Myocyte (in vitro differentiated cells): ENCODE measurements around the gene PRAMEF33. TPM values are rescaled to one million over a fixed set of nuclear protein-coding genes. Genes with fewer than 3 reads are reported as not detected.
A peak's percentile ranks its signal among the peaks of the same experiment; 100 is the strongest.
"Not testable (repeated sequence)": the region's sequence is repeated elsewhere in the genome, so short reads cannot be mapped to it uniquely, and the experiment has no call there.

Experiments
- DNase-seq: peaks from one replicate; pipeline ENCODE4 v3.0.0-alpha.2; 2012; ENCODE audit warnings: low read depth
- polyA plus RNA-seq: library from polyadenylated mRNA; unstranded; fragments of >200 nt; gene quantifications from one replicate; pipeline ENCODE4 v1.2.1, GENCODE V29; 2012; ENCODE audit warnings: missing spikeins
- total RNA-seq: library from RNA; depleted of rRNA; stranded (reverse); fragments of >200 nt; gene quantifications from 2 replicates; pipeline ENCODE4 v1.2.3, GENCODE V29; 2014

Gene PRAMEF33
- not detected in 2 replicates for total RNA-seq
- not detected for polyA plus RNA-seq

GRCh38 chr1:13303239-13303638 lies at the start of gene PRAMEF33:
TSS of gene PRAMEF33 (plus strand) at chr1:13303539. CDS start at chr1:13305955, 2,416 bp downstream.
- DNase-seq: not testable (repeated sequence)

GRCh38 chr1:13253898-13254297 lies 49.4 kb upstream of the PRAMEF33 start, which contains the start of gene PRAMEF5:
TSS of gene PRAMEF5 (plus strand) at chr1:13254198. CDS start at chr1:13259269, 5,071 bp downstream.
- DNase-seq: not testable (repeated sequence)

GRCh38 chr1:13265124-13265523 lies 38.2 kb upstream of the PRAMEF33 start:
- not testable (repeated sequence) for DNase-seq

- DNase-seq: not testable (repeated sequence)
Observed at GRCh38 chr1:13277016-13277415, 26.3 kb upstream of the PRAMEF33 start.

- not testable (repeated sequence) for DNase-seq
Observed at GRCh38 chr1:13279617-13280016, 23.7 kb upstream of the PRAMEF33 start.

- DNase-seq: not testable (repeated sequence)
Observed at GRCh38 chr1:13285037-13285436, 18.3 kb upstream of the PRAMEF33 start, which contains the start of gene PRAMEF8. TSS of gene PRAMEF8 (minus strand) at chr1:13285137. CDS start at chr1:13284091, 1,046 bp downstream.

GRCh38 chr1:13289030-13289429 lies 14.3 kb upstream of the PRAMEF33 start:
- DNase-seq: not testable (repeated sequence)

GRCh38 chr1:13297216-13297931 lies 6.0 kb upstream of the PRAMEF33 start:
- not testable (repeated sequence) for DNase-seq

GRCh38 chr1:13298699-13299098 lies 4.6 kb upstream of the PRAMEF33 start:
- DNase-seq: not testable (repeated sequence)

GRCh38 chr1:13302197-13302596 lies 1.1 kb upstream of the PRAMEF33 start:
- DNase-seq: not testable (repeated sequence)

GRCh38 chr1:13315281-13315680 lies 11.9 kb downstream of the PRAMEF33 start, which contains the start of gene PRAMEF15:
TSS of gene PRAMEF15 (plus strand) at chr1:13315581. CDS start at chr1:13318408, 2,827 bp downstream.
- DNase-seq: not testable (repeated sequence)

- DNase-seq: not testable (repeated sequence)
Observed at GRCh38 chr1:13342496-13342895, 39.2 kb downstream of the PRAMEF33 start.

GRCh38 chr1:13347034-13347433 lies 43.7 kb downstream of the PRAMEF33 start, which contains the start of gene PRAMEF14:
TSS of gene PRAMEF14 (minus strand) at chr1:13347134. CDS start at chr1:13345314, 1,820 bp downstream.
- DNase-seq: not testable (repeated sequence)

GRCh38 chr1:13353476-13353875 lies 50.1 kb downstream of the PRAMEF33 start:
- not testable (repeated sequence) for DNase-seq

- not testable (repeated sequence) for DNase-seq
Observed at GRCh38 chr1:13354475-13354874, 51.1 kb downstream of the PRAMEF33 start.

- peak; percentile 59 for DNase-seq
Observed at GRCh38 chr1:13356774-13357173, 53.4 kb downstream of the PRAMEF33 start.

Other genes with a start within 250 kb of the PRAMEF33 start
- not detected in 2 replicates for gene PRAMEF27, start 247.0 kb upstream of the PRAMEF33 start, total RNA-seq
- gene HNRNPCL3, start 242.8 kb upstream of the PRAMEF33 start, total RNA-seq: not detected in 2 replicates
- gene PRAMEF25, start 232.8 kb upstream of the PRAMEF33 start, total RNA-seq: not detected in 2 replicates
- gene HNRNPCL2, start 186.7 kb upstream of the PRAMEF33 start, total RNA-seq: not detected in 2 replicates
- gene PRAMEF26, start 147.5 kb upstream of the PRAMEF33 start, total RNA-seq: not detected in 2 replicates
- not detected in 2 replicates for gene HNRNPCL4, start 137.9 kb upstream of the PRAMEF33 start, total RNA-seq
- not detected in 2 replicates for gene PRAMEF9, start 131.7 kb upstream of the PRAMEF33 start, total RNA-seq
- gene PRAMEF13, start 102.1 kb upstream of the PRAMEF33 start, total RNA-seq: not detected in 2 replicates
- not detected in 2 replicates for gene PRAMEF18, start 77.4 kb upstream of the PRAMEF33 start, total RNA-seq
- not detected in 2 replicates for gene PRAMEF5, start 49.3 kb upstream of the PRAMEF33 start, total RNA-seq
- gene PRAMEF8, start 18.4 kb upstream of the PRAMEF33 start, total RNA-seq: not detected in 2 replicates
- not detected in 2 replicates for gene PRAMEF15, start 12.0 kb downstream of the PRAMEF33 start, total RNA-seq
- not detected in 2 replicates for gene PRAMEF14, start 43.6 kb downstream of the PRAMEF33 start, total RNA-seq
- gene PRAMEF19, start 68.4 kb downstream of the PRAMEF33 start, total RNA-seq: not detected in 2 replicates
- not detected in 2 replicates for gene PRAMEF17, start 86.1 kb downstream of the PRAMEF33 start, total RNA-seq
- not detected in 2 replicates for gene PRAMEF20, start 106.9 kb downstream of the PRAMEF33 start, total RNA-seq
- not detected in 2 replicates for gene LRRC38, start 210.5 kb downstream of the PRAMEF33 start, total RNA-seq